HG03442 (cell line): Measurements from ENCODE around the gene KNSTRN.
A peak's percentile ranks its signal among the peaks of the same experiment; 100 is the strongest.

Source experiments
- ATAC-seq: cut with Tn5 transposase; IDR thresholded peaks from one replicate; pipeline ENCODE4 v1.9.1; 2021; ENCODE audit warnings: mild to moderate bottlenecking, moderate library complexity; ENCODE audit not compliant: unreplicated experiment

KNSTRN gene

DNA sequence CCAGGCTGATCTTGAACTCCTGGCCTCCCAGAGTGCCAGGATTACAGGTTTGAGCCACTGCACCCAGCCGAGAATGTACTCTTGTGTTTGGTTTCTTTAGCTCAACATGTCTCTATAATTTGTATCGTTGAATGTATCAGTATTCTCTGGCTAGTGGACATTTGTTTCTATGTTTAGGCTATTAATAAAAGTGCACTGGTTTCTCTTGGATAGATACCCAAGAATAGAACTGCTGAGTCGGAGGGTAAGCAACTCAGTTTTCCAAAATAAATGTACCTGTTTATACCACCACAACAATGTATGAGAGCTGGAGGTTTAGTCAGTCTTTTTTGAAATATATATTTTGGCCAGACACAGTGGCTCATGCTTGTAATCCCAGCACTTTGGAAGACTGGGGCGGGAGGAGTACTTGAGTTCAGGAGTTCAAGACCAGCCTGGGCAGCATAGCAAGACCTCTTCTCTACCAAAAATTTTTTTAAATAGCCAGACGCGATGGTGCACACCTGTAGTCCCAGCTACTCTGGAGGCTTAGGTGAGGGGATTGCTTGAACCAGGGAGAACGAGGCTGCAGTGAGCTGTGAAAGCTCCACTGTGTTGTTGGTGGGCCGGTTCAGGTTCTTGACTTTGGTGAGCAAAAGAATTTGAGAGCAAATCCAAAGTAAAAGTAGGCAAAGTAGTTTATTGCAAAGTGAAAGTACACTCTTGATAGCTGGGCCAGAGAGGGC lies 15.3 kb downstream of the KNSTRN start:
- no peak for ATAC-seq

DNA sequence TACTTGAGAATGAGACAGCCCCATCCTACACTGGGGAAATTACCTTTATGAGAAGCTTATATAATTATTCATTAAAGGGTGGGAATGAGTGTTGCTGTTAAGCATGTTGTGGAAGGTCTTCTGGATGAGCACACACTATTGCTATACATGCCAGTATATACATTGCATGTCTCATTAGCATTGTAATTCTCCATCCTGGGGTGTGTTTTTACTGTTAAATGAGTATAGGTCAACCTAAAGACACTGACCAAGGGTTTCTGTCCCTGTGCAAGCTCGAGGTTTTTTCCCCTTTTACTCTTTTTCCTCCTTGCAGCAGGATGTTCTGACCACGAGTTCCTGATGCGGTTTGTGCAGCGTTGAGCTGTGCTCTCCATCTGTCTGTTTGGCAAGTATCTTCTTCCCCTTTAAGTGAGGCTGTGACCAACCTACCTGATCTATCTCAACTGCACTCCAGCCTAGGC lies 15.9 kb downstream of the KNSTRN start:
- no peak for ATAC-seq

DNA sequence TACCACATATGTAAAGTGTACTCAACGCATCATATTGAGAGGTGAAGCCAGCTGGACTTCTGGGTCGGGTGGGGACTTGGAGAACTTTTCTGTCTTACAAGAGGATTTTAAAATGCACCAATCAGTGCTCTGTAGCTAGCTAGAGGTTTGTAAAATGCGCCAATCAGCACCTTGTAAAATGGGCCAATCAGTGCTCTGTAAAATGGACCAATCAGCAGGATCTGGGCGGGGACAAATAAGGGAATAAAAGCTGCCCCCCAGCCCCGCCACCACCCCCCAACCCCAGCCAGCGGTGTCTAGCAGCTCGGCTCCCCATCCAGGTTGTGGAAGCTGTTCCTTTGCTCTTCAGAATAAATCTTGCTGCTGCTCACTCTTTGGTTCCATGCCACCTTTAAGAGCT lies 16.8 kb downstream of the KNSTRN start:
- no peak for ATAC-seq

DNA sequence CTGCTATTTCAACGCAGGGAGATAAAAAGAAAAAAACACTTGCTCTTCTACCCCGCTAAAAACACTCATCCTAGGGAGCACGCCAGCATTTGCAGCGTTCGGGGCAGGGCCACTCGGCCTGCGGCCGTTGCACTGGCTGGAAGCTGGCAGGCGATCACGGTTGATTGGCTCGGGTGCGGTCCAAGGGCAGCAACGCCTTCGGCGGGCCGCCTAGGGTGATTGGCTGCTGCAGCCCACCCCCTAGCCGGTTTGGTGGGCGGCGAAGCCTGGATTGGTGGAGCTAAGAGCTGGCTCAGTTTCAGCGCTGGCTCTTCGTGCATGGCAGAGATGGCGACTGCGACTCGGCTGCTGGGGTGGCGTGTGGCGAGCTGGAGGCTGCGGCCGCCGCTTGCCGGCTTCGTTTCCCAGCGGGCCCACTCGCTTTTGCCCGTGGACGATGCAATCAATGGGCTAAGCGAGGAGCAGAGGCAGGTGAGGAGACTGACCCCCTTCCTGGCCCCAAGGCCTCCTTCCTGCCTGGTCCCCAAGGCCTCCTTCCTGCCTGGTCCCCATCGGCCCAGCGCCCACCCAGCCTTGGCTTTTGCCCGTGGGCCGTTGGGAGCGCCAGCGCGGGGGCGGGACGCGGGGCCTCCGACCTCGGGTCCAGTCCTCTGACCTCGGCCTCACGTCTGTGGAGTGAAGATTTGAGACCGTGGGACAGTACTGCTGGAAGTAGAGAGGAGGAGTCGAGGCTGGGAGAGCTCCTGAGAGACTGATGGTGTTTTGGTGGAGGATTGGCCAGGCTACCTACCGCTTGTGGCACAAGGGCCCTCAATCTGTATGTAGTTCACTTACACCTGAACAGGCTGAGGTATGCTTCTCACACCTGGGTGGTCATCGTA lies 23.2 kb downstream of the KNSTRN start, which contains the start of gene IVD:
Gene IVD, plus strand, starts transcription at position 295 of the 881 bp plus-strand sequence. Its CDS starts 33 bp downstream, at position 328.
- peak; percentile 89 for ATAC-seq

DNA sequence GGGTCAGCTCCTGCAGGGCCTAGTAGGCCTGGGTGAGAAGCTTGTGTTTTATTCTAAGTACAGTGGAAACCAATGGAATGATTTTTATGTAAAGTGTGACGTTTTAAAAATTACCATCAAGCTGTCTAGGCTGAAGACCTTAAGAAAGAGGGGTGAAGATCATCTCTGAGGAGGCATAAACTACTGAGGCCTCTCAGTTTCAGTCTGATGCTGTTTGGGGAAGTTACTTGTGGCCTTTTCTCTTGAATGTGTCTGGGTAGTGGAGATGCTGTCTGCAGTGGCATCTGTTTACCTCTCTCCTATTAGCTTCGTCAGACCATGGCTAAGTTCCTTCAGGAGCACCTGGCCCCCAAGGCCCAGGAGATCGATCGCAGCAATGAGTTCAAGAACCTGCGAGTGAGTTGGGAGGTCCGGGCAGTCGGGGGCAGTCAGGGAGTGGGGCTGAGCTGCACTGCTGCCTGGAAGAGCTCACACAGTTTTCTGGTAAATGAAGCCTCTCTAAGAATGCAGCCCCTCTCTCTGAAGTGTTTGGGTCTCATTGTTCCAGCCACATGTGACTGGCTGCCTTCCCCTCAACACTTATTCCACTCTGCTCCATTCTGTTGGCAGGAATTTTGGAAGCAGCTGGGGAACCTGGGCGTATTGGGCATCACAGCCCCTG lies 24.9 kb downstream of the KNSTRN start:
- ATAC-seq: peak; percentile 45

DNA sequence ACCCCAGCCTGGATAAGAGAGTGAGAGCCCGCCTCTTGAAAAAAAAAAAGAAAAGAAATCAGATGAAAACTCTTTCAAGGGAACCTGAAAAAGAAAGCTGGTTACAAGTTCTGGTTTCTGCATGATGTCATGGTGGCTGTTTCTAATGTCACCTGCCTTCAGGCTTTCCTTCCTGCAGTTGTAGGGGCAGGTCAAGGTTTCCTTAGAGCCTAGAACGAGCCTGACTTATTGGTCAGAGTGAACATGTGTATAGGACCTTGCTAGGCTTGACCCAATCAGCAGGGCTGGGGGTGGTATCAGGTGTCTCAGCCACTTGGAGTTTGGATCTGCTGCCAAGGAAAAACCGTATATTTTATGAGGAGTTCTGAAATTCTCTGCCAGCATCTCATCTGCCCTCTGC lies 26.8 kb downstream of the KNSTRN start:
- no peak for ATAC-seq

DNA sequence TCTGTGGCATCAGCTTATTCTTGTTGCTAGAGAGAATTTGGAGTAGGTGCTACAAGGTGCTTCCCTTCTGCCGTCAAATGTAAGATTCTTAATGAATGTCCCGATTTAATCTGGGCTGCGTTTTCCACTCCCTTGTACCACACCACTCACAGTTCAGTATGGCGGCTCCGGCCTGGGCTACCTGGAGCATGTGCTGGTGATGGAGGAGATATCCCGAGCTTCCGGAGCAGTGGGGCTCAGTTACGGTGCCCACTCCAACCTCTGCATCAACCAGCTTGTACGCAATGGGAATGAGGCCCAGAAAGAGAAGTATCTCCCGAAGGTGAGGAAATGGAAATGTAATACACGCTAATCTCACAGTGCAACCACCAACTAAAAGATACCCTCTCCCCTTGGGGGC lies 28.0 kb downstream of the KNSTRN start:
- ATAC-seq: no peak

DNA sequence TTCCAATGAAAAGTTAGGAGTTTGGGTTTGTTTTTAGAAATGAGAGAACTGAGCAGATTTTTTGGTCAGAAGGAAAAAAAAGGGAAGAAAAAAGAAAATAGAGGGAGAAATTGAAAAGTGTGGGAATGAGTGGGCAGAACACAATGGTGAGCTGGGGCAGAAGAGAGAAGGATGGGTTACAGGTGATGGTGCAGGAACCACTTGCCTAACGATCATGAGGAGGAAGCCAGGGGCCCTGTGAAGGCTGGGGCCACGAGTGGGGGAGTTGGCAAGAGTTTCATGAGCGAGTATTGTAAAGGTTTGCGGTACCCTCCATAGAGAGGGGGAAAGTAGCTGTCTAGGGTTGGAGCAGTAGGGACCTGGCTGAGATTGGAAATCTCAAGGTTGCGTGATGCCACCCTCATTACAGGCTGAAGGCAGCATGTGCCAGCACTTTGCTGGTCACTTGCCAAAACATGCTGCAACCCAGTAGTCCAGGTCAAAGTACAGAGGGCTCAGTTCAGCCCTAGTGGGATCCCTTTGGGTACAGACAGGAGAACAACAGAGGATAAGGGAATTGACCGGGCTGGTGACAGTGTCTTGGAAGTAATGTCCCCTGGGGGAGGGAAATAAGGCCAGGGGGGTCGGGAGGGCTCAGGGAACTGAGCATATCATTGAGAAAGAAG lies 29.7 kb downstream of the KNSTRN start:
- ATAC-seq: no peak

DNA sequence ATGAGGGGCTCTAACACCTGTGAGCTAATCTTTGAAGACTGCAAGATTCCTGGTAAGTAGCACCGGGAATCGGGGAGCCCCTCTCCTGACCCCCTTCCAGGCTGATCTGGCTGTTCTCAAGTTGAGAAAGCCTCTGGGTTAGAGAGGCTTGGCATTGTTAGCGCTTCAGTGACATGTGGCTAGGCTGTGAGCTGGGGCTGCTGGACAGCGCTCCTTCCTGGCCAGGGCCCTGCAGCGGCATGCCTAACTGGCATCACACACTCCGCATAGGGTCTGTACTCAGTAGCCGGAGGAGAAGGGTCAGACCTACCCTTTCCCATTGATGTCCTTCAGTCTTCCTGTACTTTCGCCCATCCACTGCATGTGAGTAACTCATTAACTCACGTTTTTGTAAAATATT lies 30.5 kb downstream of the KNSTRN start:
- no peak for ATAC-seq

DNA sequence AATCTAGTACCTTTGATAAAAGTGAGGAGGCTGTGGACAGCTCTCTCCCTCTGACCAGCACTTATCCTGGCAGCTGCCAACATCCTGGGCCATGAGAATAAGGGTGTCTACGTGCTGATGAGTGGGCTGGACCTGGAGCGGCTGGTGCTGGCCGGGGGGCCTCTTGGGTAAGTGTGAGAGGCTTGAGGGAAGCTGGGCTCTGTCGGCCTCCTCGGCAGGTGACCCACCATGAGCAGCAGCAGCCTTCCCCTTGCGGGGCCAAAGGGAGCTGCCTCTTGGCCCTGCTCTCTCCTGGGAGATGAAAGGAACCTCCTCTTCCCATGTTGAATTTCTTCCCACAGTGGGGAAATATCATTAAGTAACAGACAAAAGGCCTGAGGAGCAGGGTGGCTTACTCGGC lies 32.3 kb downstream of the KNSTRN start:
- no peak for ATAC-seq

DNA sequence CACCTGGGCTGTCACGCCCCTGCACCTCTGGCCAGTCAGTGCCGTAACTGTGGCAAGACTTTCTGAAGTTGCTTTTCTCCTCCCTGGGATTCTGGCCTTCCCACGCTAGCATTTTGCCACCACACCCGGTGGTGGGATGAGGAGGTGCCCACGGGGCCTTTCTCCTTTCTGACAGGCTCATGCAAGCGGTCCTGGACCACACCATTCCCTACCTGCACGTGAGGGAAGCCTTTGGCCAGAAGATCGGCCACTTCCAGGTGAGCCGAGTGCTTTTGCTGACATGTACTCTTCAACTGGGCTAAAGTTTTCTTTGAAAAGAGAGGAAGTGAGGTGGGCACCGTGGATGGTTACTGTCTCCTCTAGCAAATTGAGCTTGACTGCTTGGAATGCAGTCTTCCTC lies 32.7 kb downstream of the KNSTRN start:
- ATAC-seq: no peak

DNA sequence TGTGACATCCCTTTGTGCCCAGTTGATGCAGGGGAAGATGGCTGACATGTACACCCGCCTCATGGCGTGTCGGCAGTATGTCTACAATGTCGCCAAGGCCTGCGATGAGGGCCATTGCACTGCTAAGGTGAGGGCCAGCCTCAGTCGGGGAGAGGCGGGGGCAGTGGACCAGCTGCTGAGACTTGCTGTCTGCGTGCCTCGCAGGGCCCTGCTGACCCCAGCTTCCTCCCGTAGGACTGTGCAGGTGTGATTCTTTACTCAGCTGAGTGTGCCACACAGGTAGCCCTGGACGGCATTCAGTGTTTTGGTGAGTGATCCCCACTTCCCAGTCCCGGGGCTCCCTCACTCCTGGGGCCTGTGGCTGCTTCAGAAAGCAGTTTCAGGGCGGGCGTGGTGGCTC lies 33.5 kb downstream of the KNSTRN start:
- ATAC-seq: no peak

DNA sequence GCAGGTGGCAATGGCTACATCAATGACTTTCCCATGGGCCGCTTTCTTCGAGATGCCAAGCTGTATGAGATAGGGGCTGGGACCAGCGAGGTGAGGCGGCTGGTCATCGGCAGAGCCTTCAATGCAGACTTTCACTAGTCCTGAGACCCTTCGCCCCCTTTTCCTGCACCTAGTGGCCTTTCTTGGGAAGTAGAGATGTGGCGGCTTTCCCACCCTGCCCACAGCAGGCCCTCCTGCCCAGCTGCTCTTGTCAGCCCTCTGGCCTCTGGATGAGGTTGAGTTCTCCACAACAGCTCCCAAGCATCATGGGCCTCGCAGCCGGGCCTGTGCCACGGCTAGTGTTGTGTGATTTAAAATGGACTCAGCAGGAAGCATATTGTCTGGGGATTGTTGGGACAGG lies 35.6 kb downstream of the KNSTRN start:
- no peak for ATAC-seq

DNA sequence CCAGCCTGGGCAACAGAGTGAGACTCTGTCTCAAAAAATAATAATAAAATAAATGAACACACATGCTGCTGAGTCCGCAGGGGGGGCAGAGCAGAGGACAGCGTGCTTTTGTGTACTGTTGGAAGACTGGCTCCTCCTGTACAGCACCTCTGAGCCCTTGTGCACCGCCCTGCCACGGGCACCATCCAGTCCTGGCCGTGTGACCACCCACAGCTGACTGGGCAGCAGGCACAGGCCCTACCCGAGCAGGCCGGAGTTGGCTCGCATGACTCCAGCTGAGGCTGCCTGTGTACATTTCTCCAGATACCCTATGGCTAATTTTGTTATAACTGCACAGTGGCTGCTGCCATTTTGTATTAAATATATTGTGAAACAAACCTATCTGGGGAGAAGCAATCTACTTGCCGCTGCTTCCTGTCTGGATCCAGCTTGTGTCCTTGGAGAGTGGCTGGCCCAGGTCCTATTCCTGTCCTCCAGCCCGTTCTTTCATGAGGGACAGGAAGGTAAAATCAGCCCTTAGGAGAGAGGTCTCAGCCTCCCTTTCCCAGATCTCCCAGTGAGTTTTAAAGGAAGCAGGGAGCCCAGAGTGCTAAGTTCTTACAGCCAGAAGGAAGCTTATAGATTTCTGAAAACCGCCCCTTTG lies 37.7 kb downstream of the KNSTRN start:
- no peak for ATAC-seq

DNA sequence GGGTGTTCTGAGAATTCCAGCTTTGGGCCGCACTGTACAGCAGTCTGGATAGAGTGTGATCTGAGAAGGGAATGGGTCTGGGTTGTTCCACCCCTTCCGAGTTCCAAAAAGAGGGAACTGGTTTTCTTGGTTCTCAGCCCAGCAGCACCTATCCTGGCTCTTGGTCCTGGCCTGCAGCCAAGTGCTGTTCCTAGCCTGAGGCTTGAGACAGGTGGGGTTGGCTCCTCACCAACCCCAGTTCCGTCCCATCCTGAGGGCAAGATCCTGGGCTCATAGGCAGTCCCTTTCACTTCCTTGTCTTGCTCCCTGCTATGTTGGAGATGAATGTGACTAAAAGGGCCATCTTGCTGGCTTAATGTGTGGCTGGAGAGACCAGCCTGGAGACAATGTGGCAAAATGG lies 38.3 kb downstream of the KNSTRN start:
- no peak for ATAC-seq

DNA sequence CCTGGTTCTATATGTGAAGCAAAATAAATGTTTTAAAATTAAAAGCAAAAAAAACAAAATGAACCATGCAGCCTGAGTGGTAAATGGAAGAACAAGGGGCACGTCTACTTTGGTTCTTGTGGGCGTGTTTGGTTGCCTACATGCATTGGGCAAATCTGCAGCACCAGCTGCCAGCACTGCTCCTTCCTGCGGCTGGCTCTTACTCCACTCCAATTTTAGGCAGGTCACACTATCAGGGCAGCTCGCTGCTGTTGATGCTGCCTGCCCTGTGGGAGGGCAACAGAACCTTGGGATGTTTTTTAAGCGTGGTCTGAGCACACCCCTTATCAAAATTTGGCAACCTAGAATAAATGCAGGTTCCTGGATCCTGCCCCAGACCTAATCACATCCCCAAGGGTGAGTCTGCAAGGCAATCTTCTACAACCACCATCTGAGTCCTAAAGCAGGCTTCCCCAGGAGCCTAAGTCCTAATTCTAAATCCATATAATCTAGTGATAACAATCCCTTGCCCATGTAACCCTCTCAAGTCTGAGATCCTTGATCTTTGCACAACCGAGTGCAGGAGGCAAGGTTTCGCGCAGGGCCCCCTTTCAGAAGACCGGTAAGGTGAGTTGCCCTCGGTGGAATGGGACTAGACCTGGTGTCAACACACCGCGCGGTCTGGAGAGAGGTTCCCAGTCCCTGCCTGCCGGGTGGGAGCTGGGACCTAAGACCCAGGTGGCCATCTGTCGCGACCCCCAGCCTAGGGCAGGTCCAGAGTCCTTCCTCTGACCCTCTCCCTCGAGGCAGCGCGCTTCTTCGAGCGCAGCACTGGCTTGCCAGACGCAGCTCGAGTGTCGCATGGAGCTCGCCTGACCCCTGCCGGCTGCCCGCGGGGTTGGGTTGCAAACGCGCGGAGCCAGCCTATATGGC lies 39.0 kb downstream of the KNSTRN start:
- ATAC-seq: no peak

DNA sequence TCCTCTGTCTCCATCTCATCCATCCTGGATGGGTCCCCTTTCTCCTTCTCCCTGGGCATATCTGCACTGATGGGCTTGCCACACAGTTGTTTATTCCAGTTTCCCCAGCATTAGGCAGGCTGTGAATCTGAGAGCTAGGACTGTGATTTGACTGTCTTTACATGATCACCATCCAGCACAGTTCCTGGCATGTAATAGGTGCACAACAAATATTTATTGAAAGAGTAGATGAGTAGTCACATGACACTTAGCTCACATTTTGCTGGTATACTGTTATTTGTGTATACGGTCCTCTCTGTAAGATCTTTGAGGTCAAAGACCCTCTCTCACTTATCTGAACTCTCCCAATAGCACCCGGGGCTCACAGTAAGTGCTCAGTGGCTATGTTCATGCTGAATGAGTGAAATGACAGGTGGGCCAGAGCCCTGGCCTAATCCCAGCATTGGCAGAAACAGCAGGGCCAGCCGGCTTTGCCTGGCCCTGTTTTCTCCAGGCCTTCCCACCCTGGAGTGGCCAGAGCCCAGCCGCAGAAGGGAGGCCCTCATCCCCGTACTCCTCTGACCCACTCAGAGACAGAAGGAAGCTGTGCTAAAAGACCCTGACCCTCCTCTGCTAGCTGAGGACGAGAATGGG lies 42.1 kb downstream of the KNSTRN start:
- no peak for ATAC-seq

DNA sequence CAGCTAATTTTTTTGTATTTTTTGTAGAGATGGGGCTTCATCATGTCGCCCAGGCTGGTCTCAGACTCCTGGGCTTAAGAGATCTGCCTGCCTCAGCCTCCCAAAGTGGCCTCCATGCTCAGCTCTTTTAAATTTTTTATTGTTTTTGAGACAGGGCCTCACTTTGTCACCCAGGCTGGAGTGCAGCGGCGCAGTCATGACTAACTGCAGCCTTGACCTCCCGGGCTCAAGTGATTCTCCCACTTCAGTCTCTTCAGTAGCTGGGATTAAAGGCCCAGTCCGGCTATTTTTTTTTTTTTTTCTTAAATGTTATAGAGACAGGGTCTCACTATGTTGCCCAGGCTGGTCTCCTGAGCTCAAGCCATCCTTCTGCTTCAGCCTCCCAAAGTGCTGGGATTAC lies 43.2 kb downstream of the KNSTRN start:
- ATAC-seq: no peak

DNA sequence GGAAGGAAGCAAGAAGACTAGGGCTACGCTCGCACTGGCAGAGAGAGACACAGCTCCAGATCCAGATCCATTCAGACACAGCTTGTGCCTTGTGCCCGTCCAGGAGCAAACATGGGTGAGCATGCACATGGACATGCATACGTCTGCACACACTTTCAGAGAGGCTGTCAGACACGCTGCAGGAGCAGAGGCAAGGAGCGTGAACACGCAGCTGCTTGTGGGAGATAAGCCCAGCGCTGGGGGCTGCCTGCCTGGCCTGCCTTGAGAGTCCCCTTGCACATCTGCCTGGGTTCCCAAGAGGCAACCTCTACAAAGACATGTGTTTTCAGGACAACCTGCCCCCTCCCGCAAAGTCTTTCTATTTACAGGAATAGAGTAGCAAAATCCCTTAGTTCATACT lies 44.7 kb downstream of the KNSTRN start:
- ATAC-seq: no peak
